Activated naive CD8-positive, alpha-beta T cell treated with anti-CD3 and anti-CD28 coated beads, Interleukin-2, amount 10 ng/mL, durations not matched to agents 7 days and 5 days (primary cell): Measurements from ENCODE around the gene LLCFC1. TPM values are rescaled to one million over a fixed set of nuclear protein-coding genes. Genes with fewer than 3 reads are reported as not detected.

Source experiments
- ATAC-seq: fragments of 150-1000 bp; cut with Tn5 transposase; one replicate; pipeline ENCODE4 v1.10.0; 2021; ENCODE audit warnings: low read depth, moderate library complexity
- POLR2A ChIA-PET: fragments of 350-600 bp; sonication (Branson Sonifier 250); formaldehyde crosslinking; loops from one replicate; lab custom pipeline; 2021; ENCODE audit warnings: antibody characterized with exemption; lab: Charles Lee
- DNase-seq: peaks from one replicate; pipeline ENCODE4 v3.0.0; 2021
- H3K27ac Mint-ChIP-seq: one replicate; pipeline ENCODE4 v1.8.0; 2022; ENCODE audit warnings: mild to moderate bottlenecking, mixed read lengths
- H3K27me3 Mint-ChIP-seq: one replicate; pipeline ENCODE4 v1.8.0; 2022; ENCODE audit warnings: mild to moderate bottlenecking, moderate library complexity, mixed read lengths
- H3K36me3 Mint-ChIP-seq: one replicate; pipeline ENCODE4 v1.8.0; 2021; ENCODE audit warnings: mild to moderate bottlenecking, mixed read lengths
- H3K4me1 Mint-ChIP-seq: one replicate; pipeline ENCODE4 v1.8.0; 2021; ENCODE audit warnings: mixed read lengths
- H3K4me3 Mint-ChIP-seq: one replicate; pipeline ENCODE4 v1.8.0; 2022; ENCODE audit warnings: mild to moderate bottlenecking, moderate library complexity, mixed read lengths
- H3K9me3 Mint-ChIP-seq: one replicate; pipeline ENCODE4 v1.8.0; 2021; ENCODE audit warnings: mixed read lengths
- total RNA-seq, 2 experiments: library from RNA; stranded (reverse); gene quantifications; one replicate each; pipeline ENCODE4 v1.2.3, GENCODE V29; 2021

The LLCFC1 gene
- total RNA-seq, 2 experiments from 2014 or later = not detected

GRCh38 chr7:142938611-142939010 is 673 bp upstream of the LLCFC1 start:
- no peak for ATAC-seq
- POLR2A ChIA-PET = no interaction called here
- H3K9me3 Mint-ChIP-seq = no peaks in the 10 kb centered on the region
- peaks cover 2% of the 10 kb centered on the region for H3K27me3 Mint-ChIP-seq
- peaks cover 2% of the 10 kb centered on the region for H3K4me1 Mint-ChIP-seq
- H3K4me3 Mint-ChIP-seq = no peak overlapping the region
- H3K36me3 Mint-ChIP-seq = no peaks in the 10 kb centered on the region
- H3K27ac Mint-ChIP-seq = no peak overlapping the region
- DNase-seq = no peak

- Mint-ChIP-seq H3K9me3 (no peaks in the 10 kb centered on the region), H3K36me3 (no peaks in the 10 kb centered on the region), H3K27ac (no peak overlapping the region), H3K27me3 (peaks cover 2% of the 10 kb centered on the region), H3K4me1 (no peaks in the 10 kb centered on the region), H3K4me3 (no peak overlapping the region)
- DNase-seq = no peak
- POLR2A ChIA-PET = no interaction called here
- ATAC-seq = no peak
Observed at GRCh38 chr7:142940966-142941535, 1.8 kb downstream of the LLCFC1 start.

- no peak for ATAC-seq
Observed at GRCh38 chr7:142941541-142941940, 2.3 kb downstream of the LLCFC1 start.

GRCh38 chr7:142942746-142943145 is 3.5 kb downstream of the LLCFC1 start:
- Mint-ChIP-seq H3K27me3 (no peaks in the 10 kb centered on the region), H3K9me3 (no peaks in the 10 kb centered on the region), H3K4me1 (no peaks in the 10 kb centered on the region), H3K36me3 (no peaks in the 10 kb centered on the region), H3K4me3 (no peak overlapping the region), H3K27ac (no peak overlapping the region)
- DNase-seq (no peak), ATAC-seq (no peak)
- POLR2A ChIA-PET = no interaction called here

More at GRCh38 chr7:142941541-142941940, 2.3 kb downstream of the LLCFC1 start:
- H3K27ac Mint-ChIP-seq = no peak overlapping the region
- no peaks in the 10 kb centered on the region for H3K4me1 Mint-ChIP-seq
- no peak overlapping the region for H3K4me3 Mint-ChIP-seq
- peaks cover under 1% of the 10 kb centered on the region for H3K27me3 Mint-ChIP-seq
- POLR2A ChIA-PET = no interaction called here
- H3K36me3 Mint-ChIP-seq = no peaks in the 10 kb centered on the region
- H3K9me3 Mint-ChIP-seq = no peaks in the 10 kb centered on the region
- DNase-seq = no peak

- no peaks in the 10 kb centered on the region for H3K36me3 Mint-ChIP-seq
- H3K4me1 Mint-ChIP-seq = no peaks in the 10 kb centered on the region
- no peaks in the 10 kb centered on the region for H3K9me3 Mint-ChIP-seq
- H3K4me3 Mint-ChIP-seq = no peak overlapping the region
- DNase-seq = no peak
- H3K27ac Mint-ChIP-seq = no peak overlapping the region
- POLR2A ChIA-PET = no interaction called here
- ATAC-seq = no peak
- H3K27me3 Mint-ChIP-seq = no peaks in the 10 kb centered on the region
Observed at GRCh38 chr7:142943706-142944268, 4.5 kb downstream of the LLCFC1 start.

GRCh38 chr7:142945001-142945400 is 5.7 kb downstream of the LLCFC1 start:
- Mint-ChIP-seq H3K27me3 (peaks cover under 1% of the 10 kb centered on the region), H3K4me1 (no peaks in the 10 kb centered on the region), H3K27ac (no peak overlapping the region), H3K36me3 (no peaks in the 10 kb centered on the region), H3K9me3 (no peaks in the 10 kb centered on the region), H3K4me3 (no peak overlapping the region)
- POLR2A ChIA-PET = no interaction called here
- ATAC-seq = no peak
- no peak for DNase-seq

GRCh38 chr7:142948603-142949002 is 9.3 kb downstream of the LLCFC1 start:
- no peak for ATAC-seq
- H3K36me3 Mint-ChIP-seq = peaks cover 1% of the 10 kb centered on the region
- no peaks in the 10 kb centered on the region for H3K9me3 Mint-ChIP-seq
- no peak overlapping the region for H3K4me3 Mint-ChIP-seq
- peaks cover 1% of the 10 kb centered on the region for H3K4me1 Mint-ChIP-seq
- no peak overlapping the region for H3K27ac Mint-ChIP-seq
- no peak for DNase-seq
- POLR2A ChIA-PET = no interaction called here
- H3K27me3 Mint-ChIP-seq = peaks cover 17% of the 10 kb centered on the region

- no peak for ATAC-seq
Observed at GRCh38 chr7:142950235-142950634, 11.0 kb downstream of the LLCFC1 start.

GRCh38 chr7:142954680-142955268 is 15.5 kb downstream of the LLCFC1 start:
- no peak overlapping the region for H3K27ac Mint-ChIP-seq
- peaks cover 4% of the 10 kb centered on the region for H3K36me3 Mint-ChIP-seq
- POLR2A ChIA-PET = no interaction called here
- H3K27me3 Mint-ChIP-seq = peaks cover 31% of the 10 kb centered on the region
- peaks cover 1% of the 10 kb centered on the region for H3K4me1 Mint-ChIP-seq
- no peak for ATAC-seq
- DNase-seq = no peak
- no peak overlapping the region for H3K4me3 Mint-ChIP-seq
- H3K9me3 Mint-ChIP-seq = peaks cover 14% of the 10 kb centered on the region

More at GRCh38 chr7:142950235-142950634, 11.0 kb downstream of the LLCFC1 start:
- Mint-ChIP-seq H3K27me3 (peaks cover 17% of the 10 kb centered on the region), H3K4me3 (no peak overlapping the region), H3K4me1 (peaks cover 1% of the 10 kb centered on the region), H3K9me3 (peaks cover 4% of the 10 kb centered on the region), H3K36me3 (peaks cover 1% of the 10 kb centered on the region), H3K27ac (no peak overlapping the region)
- POLR2A ChIA-PET = no interaction called here
- DNase-seq = no peak

- peaks cover 14% of the 10 kb centered on the region for H3K9me3 Mint-ChIP-seq
- H3K36me3 Mint-ChIP-seq = peaks cover 4% of the 10 kb centered on the region
- H3K4me3 Mint-ChIP-seq = no peak overlapping the region
- H3K4me1 Mint-ChIP-seq = peaks cover 1% of the 10 kb centered on the region
- H3K27me3 Mint-ChIP-seq = peaks cover 22% of the 10 kb centered on the region
- DNase-seq (no peak), ATAC-seq (no peak)
- POLR2A ChIA-PET = no interaction called here
- H3K27ac Mint-ChIP-seq = no peak overlapping the region
Observed at GRCh38 chr7:142956951-142957623, 17.8 kb downstream of the LLCFC1 start.

- H3K27me3 Mint-ChIP-seq = peaks cover 22% of the 10 kb centered on the region
- H3K9me3 Mint-ChIP-seq = peaks cover 14% of the 10 kb centered on the region
- H3K4me3 Mint-ChIP-seq = no peak overlapping the region
- no peak for DNase-seq
- peaks cover 1% of the 10 kb centered on the region for H3K4me1 Mint-ChIP-seq
- POLR2A ChIA-PET = no interaction called here
- ATAC-seq = no peak
- peaks cover 4% of the 10 kb centered on the region for H3K36me3 Mint-ChIP-seq
- H3K27ac Mint-ChIP-seq = no peak overlapping the region
Observed at GRCh38 chr7:142957723-142958122, 18.4 kb downstream of the LLCFC1 start.

- H3K27ac Mint-ChIP-seq = no peak overlapping the region
- H3K4me3 Mint-ChIP-seq = no peak overlapping the region
- H3K9me3 Mint-ChIP-seq = peaks cover 14% of the 10 kb centered on the region
- ATAC-seq = no peak
- POLR2A ChIA-PET = no interaction called here
- no peak for DNase-seq
- H3K36me3 Mint-ChIP-seq = peaks cover 2% of the 10 kb centered on the region
- H3K27me3 Mint-ChIP-seq = peaks cover 19% of the 10 kb centered on the region
- H3K4me1 Mint-ChIP-seq = no peaks in the 10 kb centered on the region
Observed at GRCh38 chr7:142959202-142959601, 19.9 kb downstream of the LLCFC1 start.

- Mint-ChIP-seq H3K36me3 (no peaks in the 10 kb centered on the region), H3K9me3 (peaks cover 5% of the 10 kb centered on the region), H3K27me3 (peaks cover 15% of the 10 kb centered on the region), H3K4me1 (no peaks in the 10 kb centered on the region), H3K4me3 (no peak overlapping the region), H3K27ac (peak overlapping the region; percentile 38)
- DNase-seq (no peak), ATAC-seq (no peak)
- POLR2A ChIA-PET = no interaction called here
Observed at GRCh38 chr7:142960955-142961512, 21.8 kb downstream of the LLCFC1 start.
